ENCODE results near the gene LURAP1L.

LURAP1L gene

DNA sequence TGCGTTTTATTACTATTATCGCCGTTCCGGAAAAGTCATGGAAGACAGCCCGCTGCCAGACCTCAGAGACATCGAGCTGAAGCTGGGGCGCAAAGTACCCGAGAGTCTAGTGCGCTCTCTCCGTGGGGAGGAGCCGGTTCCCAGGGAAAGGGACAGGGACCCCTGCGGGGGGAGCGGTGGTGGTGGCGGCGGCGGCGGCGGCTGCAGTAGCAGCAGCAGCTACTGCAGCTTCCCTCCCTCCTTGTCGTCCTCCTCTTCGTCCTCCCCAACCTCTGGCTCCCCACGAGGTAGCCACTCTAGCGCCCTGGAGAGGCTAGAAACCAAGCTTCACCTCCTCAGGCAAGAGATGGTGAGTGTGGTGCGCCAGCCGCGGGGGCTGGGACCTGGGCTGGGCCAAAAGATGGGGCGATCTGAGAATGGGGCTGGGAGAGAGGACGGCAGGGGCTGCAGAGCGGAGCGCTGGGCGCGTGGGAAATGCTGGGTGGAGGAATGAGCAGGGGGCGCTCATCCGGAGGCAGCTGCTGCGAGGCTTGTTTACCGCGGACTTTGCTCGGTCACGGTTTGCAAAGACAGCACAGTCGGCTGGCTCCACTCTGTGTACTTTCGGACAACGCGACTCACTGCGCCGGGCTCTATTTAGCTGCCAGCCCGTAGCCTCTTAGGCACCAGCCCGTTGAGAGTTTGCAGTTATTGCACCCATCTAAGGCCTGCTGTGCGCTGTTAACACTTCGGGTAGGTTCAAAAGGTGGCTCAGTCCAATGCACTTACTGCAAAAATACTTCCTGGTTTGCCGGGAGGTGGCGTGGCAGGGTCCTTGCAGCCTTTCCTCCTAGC, 1.1 kb downstream of the LURAP1L start:
- in situ Hi-C loops (cut with MboI; ENCODE audit: low sequenced_read_pairs), result no loop called here

GRCh38 chr9:12776513-12777055, 1.8 kb downstream of the LURAP1L start:
- in situ Hi-C loops (cut with MboI; ENCODE audit: low sequenced_read_pairs), result no loop called here

- in situ Hi-C loops (cut with MboI; ENCODE audit: low sequenced_read_pairs), result no loop called here
These were observed 2.6 kb downstream of the LURAP1L start for GRCh38 chr9:12777121-12778022.

DNA sequence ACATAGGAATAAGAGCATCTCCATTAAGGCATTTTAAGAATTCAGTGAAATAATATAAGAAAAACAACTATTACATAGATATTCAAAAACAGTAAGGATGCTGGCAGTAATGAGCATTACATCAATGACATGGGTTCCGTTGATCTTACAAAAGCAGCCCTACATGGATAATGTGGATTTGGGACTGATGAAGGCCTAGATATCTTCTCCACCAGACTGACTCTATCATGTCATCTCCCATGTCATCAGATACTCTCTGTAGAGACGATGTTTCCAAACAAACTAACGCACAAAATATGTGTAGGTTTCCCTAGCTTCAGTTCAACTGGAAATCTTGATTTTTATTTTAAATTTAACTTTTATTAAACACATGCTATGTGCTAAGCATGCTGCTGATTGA, 3.6 kb downstream of the LURAP1L start:
- in situ Hi-C loops (cut with MboI; ENCODE audit: low sequenced_read_pairs), result no loop called here

DNA sequence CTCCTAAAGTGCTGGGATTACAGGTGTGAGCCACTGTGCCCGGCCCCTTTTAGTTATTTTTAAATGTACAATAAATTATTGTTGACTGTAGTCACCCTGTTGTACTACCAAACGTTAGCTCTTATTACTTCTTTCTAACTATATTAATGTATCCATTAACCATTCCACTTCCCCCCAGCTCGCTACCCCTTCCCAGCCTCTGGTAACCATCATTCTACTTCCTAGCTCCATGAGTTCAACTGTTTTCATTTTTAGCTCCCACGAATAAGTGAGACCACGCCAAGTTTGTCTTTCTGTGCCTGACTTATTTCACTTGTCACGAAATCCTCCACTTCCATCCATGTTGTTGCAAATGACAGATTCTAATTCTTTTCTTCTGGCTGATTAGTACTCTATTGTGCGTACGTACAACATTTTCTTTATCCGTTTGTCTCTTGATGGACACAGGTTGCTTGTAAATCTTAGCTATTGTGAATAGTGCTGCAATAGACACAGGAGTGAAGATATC, 6.5 kb downstream of the LURAP1L start:
- in situ Hi-C loops (cut with MboI; ENCODE audit: low sequenced_read_pairs), result no loop called here

- in situ Hi-C loops (cut with MboI; ENCODE audit: low sequenced_read_pairs), result no loop called here
These were observed 9.1 kb downstream of the LURAP1L start for GRCh38 chr9:12783767-12784460.

GRCh38 chr9:12784461-12785259, 9.8 kb downstream of the LURAP1L start:
- in situ Hi-C loops (cut with MboI; ENCODE audit: low sequenced_read_pairs), result no loop called here

DNA sequence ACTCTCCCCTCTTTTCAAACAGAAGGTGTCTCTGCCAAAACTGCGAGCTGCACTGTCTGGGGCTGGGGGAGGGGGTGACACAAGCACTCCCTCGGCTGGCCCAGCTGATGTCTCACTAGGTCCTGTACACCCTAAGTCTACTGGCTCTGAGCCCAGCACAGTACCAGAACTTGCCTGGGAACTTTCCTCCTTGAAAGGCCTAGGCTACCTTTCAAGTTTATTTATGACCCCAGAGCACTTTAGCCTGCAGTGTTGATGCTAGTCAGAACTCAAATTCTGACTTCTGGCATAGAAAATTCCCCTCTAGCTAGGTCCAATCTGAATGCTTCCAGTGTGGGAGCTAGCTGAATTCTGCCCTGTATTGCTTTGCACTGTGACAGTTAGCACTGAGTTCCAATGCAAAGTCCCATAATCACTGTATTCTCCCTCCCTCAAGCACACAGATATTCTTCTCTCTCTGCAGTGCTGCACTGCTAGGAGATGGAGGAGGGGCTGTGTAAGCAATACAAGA, 10.5 kb downstream of the LURAP1L start:
- in situ Hi-C loops (cut with MboI; ENCODE audit: low sequenced_read_pairs), result no loop called here

GRCh38 chr9:12785941-12786340, 11.1 kb downstream of the LURAP1L start:
- in situ Hi-C loops (cut with MboI; ENCODE audit: low sequenced_read_pairs), result no loop called here

DNA sequence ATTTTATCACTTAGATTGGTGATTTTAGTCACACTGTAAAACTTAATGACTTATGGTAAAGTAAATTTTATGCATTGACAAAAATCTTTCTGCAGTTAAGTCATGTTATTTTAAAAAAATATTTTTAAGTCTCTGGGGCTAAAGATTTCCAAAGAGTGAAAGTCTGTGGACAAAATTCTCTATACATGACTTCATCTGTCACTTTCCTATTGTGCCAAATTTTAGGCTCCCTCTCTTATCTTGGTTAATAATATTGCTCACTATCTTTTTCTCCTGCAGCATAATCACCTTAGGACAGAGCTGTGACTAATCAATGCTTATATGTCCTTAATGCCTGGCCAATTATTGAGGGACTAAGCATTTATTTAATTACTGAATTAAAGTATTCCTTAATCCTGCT, 15.2 kb downstream of the LURAP1L start:
- in situ Hi-C loops (cut with MboI; ENCODE audit: low sequenced_read_pairs), result no loop called here

DNA sequence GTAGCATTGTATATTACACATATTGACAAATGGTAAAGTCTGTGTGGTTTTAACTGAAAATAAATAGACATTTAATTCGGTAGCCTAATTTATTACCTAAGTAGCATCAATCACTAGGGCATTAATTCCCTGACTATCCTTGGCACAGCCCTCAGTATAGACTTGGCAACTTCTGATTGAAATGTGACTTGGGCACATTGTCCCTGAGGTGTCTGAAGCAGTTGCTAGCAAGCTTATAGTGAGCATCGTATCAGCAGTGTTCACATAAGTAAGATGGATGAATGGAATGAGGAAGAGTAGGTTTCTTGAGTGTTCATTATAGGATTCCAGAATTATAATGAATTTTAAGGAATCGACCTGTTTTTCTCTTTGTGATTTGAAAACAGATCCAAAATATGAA, 16.1 kb downstream of the LURAP1L start:
- in situ Hi-C loops (cut with MboI; ENCODE audit: low sequenced_read_pairs), result no loop called here

DNA sequence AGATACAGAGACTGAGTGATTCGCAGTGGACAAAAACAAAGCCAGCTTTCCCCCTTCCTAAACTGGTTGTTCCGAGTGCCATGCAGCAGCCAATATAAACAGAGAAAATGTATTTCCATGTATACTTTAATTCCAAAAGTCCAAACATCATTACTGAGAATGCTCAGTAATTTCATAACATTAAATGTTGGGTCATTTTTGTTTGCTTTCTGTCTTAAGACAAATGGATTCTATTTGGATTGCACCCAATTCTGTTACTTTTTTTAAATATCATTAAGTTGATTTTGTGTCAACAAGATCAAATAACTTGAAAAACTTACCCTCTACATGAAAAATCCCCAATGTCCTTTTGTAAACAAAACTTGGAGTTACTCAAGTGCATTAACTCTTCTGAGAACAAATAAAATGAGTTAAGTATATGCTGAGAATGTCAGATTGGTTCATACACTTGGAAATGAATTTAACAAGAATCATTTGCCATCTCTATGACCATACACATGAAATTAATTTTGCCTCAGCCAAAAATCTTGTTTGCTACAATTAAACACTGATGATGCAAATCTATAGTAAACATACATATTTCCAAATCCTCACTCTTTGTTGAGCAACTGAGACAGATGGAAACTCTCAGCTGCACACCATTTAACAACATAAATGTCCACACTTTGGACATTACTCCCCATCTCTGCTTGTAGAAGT, 19.4 kb downstream of the LURAP1L start:
- in situ Hi-C loops (cut with MboI; ENCODE audit: low sequenced_read_pairs), result no loop called here

DNA sequence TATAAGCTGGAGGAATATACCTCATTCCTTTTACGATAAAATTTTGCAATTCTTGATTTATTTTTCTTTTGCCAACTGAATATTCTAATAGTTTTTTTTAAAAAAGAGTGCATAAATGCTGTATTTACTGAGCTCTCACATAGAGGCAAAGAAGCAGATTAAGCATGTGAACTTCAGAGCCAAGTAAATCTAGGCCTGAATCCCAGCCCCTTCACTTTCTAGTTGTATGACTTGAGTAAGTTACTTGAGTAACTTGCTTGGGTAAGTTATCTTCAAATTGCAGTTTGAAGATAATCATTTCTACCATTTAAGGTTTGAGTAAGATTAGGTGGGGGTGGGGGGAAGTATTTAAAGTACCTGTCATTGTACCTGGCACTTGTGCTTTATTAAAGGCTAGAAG, 21.8 kb downstream of the LURAP1L start:
- in situ Hi-C loops (cut with MboI; ENCODE audit: low sequenced_read_pairs), result no loop called here

DNA sequence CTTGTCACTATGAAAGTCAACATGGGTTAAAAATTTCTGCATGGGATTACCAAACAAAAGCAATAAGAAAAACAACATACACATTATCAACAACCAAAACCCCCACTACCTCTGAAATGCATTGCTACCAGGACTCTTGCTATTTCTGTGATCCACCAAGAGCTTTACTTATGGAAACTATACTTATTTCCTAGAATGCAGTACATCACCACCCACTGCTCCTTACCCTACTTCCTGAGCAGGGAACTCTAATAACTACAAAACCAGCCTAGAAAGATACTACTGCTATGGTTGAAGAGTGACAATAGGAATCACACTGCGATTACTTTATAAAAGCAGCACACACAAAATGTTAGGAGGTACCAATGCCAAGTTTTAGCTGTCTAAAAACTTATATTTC, 22.2 kb downstream of the LURAP1L start:
- in situ Hi-C loops (cut with MboI; ENCODE audit: low sequenced_read_pairs), result no loop called here

DNA sequence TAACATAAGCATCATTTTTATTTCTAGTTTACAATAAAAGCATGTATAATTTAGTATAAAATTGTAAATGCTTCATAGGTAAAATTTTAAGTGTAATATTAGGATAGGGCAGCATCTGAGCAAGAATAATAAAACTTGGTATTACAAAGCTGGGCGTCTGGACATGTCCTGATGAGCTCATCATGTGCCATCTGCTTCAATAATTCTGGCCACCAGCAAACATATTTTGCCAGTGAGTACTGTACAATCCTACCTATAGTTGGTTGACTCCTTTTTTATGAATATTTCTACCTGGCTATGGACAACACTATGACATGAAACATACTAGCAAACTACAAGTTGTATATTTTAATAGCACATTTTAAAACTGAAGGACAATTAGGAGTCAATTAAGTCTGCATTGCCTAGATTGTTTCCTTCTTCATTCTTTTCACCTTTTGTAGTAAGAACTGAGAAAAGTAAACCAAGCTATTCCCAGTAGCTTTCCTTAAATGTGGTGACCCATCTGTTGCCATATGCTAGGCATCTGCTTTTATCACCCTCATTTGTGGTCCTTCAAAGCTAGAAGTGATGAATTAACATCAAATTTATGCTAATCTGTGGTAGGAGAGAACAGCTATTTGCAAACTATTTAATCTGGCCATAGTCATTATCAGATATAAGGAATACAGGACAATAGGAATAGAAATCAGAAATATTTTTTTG, 23.4 kb downstream of the LURAP1L start:
- in situ Hi-C loops (cut with MboI; ENCODE audit: low sequenced_read_pairs), result no loop called here

- in situ Hi-C loops (cut with MboI; ENCODE audit: low sequenced_read_pairs), result no loop called here
These were observed 26.4 kb downstream of the LURAP1L start for GRCh38 chr9:12801187-12801586.

DNA sequence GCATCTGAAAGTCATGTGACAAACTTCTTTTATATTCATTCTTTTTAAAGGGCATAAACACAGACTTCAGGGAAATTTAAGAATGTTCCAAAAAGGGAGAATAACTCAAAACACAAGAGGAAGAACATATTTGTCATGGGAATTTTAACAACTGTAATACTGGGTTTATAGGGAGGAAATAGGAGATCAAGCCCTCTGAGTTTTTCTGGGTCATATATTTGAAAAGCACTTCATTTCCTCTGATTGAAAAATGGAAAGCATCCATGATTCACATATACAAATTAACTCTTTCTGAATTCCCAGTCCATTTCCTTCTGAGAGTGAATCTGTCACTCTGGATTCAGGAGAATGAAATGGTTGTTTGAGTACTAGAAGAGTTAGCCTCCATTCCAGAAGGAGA, 26.8 kb downstream of the LURAP1L start:
- in situ Hi-C loops (cut with MboI; ENCODE audit: low sequenced_read_pairs), result no loop called here

DNA sequence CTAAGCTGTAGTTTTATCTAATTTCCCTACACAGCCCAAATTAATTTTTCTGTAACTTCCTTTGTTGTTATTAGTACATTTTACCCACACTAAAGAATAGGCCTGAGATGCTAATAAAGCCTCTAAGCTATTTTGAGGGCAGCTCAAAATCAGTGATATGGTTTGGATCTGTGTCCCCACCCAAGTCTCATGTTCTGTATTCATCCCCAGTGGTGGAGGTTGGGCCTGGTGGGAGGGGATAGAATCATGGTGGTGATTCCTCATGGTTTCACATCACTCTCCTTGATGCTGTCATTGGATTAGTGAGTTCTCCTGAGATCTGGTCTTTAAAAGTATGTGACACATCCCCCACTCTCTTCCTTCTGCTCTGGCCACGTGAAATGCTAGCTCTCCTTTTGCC, 27.3 kb downstream of the LURAP1L start:
- in situ Hi-C loops (cut with MboI; ENCODE audit: low sequenced_read_pairs), result no loop called here

DNA sequence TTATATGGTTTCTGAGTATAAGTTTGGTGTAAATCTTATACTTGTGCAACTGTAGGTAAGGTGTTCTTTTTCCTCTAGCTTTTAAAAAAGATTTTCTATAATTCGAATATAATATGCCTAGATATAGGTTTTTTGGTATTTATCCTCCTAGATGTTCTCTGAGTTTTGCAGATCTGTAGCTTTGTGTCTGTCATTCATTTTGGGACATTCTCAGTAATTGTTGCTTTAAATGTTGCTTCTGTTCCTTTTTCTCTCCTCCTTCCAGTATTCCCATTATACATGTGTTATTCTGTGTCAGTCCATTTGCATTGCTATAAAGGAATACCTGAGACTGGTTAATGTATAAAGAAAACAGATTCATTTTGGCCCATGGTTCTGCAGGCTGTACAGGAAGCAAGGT, 33.7 kb downstream of the LURAP1L start:
- in situ Hi-C loops (cut with MboI; ENCODE audit: low sequenced_read_pairs), result no loop called here
